ENCODE measurements around the gene PPP2R5C.

DNA sequence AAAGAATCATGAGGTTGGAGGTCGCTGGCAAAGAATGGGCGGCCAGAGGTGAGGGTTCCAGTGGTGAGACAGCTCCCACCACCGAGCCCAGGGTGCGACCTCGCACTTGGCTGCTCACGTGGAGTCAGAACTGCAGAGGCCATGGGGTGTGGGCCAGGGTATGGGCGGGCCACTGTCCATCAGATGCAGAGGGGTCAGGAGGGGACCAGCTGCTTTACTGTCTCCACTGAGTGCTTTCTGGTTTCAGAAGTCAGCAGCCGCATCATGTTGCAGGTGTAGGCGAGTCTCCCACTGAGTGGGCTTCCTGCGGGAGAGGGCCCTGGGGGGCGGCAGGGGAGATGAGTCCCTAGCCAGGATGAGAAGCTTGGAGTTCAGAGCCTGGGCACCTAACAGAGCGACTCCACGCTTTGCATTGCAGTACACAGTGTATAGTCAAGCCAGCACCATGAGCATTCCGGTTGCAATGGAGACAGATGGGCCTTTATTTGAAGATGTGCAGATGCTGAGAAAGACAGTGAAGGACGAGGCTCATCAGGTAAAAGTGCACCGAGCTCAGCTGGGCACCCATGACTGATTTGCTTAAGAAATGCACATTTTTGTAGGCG is 156.0 kb downstream of the PPP2R5C start:
- TF ChIP-seq, protein P1, sequence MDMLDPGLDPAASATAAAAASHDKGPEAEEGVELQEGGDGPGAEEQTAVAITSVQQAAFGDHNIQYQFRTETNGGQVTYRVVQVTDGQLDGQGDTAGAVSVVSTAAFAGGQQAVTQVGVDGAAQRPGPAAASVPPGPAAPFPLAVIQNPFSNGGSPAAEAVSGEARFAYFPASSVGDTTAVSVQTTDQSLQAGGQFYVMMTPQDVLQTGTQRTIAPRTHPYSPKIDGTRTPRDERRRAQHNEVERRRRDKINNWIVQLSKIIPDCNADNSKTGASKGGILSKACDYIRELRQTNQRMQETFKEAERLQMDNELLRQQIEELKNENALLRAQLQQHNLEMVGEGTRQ (CRISPR knock-in tag; IDR thresholded peaks at IDR 0.05) = 0 out of 2 replicates have a peak, but pooled peaks have one; percentile 7
- TF ChIP-seq, protein P2, sequence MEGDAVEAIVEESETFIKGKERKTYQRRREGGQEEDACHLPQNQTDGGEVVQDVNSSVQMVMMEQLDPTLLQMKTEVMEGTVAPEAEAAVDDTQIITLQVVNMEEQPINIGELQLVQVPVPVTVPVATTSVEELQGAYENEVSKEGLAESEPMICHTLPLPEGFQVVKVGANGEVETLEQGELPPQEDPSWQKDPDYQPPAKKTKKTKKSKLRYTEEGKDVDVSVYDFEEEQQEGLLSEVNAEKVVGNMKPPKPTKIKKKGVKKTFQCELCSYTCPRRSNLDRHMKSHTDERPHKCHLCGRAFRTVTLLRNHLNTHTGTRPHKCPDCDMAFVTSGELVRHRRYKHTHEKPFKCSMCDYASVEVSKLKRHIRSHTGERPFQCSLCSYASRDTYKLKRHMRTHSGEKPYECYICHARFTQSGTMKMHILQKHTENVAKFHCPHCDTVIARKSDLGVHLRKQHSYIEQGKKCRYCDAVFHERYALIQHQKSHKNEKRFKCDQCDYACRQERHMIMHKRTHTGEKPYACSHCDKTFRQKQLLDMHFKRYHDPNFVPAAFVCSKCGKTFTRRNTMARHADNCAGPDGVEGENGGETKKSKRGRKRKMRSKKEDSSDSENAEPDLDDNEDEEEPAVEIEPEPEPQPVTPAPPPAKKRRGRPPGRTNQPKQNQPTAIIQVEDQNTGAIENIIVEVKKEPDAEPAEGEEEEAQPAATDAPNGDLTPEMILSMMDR (IDR thresholded peaks at IDR 0.05) = no peak
- TF ChIP-seq JUN (CRISPR knock-in tag; IDR thresholded peaks at IDR 0.05) = no peak
- TF ChIP-seq, protein P3, sequence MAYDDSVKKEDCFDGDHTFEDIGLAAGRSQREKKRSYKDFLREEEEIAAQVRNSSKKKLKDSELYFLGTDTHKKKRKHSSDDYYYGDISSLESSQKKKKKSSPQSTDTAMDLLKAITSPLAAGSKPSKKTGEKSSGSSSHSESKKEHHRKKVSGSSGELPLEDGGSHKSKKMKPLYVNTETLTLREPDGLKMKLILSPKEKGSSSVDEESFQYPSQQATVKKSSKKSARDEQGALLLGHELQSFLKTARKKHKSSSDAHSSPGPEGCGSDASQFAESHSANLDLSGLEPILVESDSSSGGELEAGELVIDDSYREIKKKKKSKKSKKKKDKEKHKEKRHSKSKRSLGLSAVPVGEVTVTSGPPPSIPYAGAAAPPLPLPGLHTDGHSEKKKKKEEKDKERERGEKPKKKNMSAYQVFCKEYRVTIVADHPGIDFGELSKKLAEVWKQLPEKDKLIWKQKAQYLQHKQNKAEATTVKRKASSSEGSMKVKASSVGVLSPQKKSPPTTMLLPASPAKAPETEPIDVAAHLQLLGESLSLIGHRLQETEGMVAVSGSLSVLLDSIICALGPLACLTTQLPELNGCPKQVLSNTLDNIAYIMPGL (CRISPR knock-in tag; IDR thresholded peaks at IDR 0.05) = no peak
- TF ChIP-seq NFE2L1 (CRISPR knock-in tag; IDR thresholded peaks at IDR 0.05) = no peak
- TF ChIP-seq ETV6 (CRISPR knock-in tag; IDR thresholded peaks at IDR 0.05) = no peak
- TF ChIP-seq CBFB (CRISPR knock-in tag; IDR thresholded peaks at IDR 0.05; ENCODE audit: low read depth) = no peak
- TF ChIP-seq, protein P4, sequence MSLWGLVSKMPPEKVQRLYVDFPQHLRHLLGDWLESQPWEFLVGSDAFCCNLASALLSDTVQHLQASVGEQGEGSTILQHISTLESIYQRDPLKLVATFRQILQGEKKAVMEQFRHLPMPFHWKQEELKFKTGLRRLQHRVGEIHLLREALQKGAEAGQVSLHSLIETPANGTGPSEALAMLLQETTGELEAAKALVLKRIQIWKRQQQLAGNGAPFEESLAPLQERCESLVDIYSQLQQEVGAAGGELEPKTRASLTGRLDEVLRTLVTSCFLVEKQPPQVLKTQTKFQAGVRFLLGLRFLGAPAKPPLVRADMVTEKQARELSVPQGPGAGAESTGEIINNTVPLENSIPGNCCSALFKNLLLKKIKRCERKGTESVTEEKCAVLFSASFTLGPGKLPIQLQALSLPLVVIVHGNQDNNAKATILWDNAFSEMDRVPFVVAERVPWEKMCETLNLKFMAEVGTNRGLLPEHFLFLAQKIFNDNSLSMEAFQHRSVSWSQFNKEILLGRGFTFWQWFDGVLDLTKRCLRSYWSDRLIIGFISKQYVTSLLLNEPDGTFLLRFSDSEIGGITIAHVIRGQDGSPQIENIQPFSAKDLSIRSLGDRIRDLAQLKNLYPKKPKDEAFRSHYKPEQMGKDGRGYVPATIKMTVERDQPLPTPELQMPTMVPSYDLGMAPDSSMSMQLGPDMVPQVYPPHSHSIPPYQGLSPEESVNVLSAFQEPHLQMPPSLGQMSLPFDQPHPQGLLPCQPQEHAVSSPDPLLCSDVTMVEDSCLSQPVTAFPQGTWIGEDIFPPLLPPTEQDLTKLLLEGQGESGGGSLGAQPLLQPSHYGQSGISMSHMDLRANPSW (CRISPR knock-in tag; conservative IDR thresholded peaks at IDR 0.05; ENCODE audit: low read depth) = no peak
- TF ChIP-seq, protein P5, sequence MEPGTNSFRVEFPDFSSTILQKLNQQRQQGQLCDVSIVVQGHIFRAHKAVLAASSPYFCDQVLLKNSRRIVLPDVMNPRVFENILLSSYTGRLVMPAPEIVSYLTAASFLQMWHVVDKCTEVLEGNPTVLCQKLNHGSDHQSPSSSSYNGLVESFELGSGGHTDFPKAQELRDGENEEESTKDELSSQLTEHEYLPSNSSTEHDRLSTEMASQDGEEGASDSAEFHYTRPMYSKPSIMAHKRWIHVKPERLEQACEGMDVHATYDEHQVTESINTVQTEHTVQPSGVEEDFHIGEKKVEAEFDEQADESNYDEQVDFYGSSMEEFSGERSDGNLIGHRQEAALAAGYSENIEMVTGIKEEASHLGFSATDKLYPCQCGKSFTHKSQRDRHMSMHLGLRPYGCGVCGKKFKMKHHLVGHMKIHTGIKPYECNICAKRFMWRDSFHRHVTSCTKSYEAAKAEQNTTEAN (CRISPR knock-in tag; IDR thresholded peaks at IDR 0.05) = no peak
- TF ChIP-seq, protein P6, sequence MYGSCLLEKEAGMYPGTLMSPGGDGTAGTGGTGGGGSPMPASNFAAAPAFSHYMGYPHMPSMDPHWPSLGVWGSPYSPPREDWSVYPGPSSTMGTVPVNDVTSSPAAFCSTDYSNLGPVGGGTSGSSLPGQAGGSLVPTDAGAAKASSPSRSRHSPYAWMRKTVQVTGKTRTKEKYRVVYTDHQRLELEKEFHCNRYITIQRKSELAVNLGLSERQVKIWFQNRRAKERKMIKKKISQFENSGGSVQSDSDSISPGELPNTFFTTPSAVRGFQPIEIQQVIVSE (CRISPR knock-in tag; IDR thresholded peaks at IDR 0.05; ENCODE audit: borderline replicate concordance) = no peak
- no peak for TF ChIP-seq FOXJ3 (CRISPR knock-in tag; IDR thresholded peaks at IDR 0.05; ENCODE audit: borderline replicate concordance)
- TF ChIP-seq CREB1 (CRISPR knock-in tag; IDR thresholded peaks at IDR 0.05) = no peak

Measured in WTC11 (cell line).